IPS-NIHi7 (cell line): Measurements from ENCODE around the gene COPB2.

Experiments
- DNase-seq: peaks from one replicate; pipeline ENCODE4 v3.0.0; 2012; ENCODE audit warnings: mixed read lengths; ENCODE audit errors: extremely low spot score

COPB2 gene

GRCh38 chr3:139327861-139328260 is 61.6 kb downstream of the COPB2 start:
- DNase-seq = no peak

GRCh38 chr3:139327231-139327630 is 62.2 kb downstream of the COPB2 start:
- no peak for DNase-seq

- no peak for DNase-seq
Measured at GRCh38 chr3:139326707-139327106, 62.7 kb downstream of the COPB2 start.

GRCh38 chr3:139326131-139326530 is 63.3 kb downstream of the COPB2 start:
- no peak for DNase-seq

- no peak for DNase-seq
Measured at GRCh38 chr3:139325551-139325950, 63.9 kb downstream of the COPB2 start.

GRCh38 chr3:139324456-139324855 is 65.0 kb downstream of the COPB2 start:
- no peak for DNase-seq

- DNase-seq = no peak
Measured at GRCh38 chr3:139323146-139323545, 66.3 kb downstream of the COPB2 start.

- no peak for DNase-seq
Measured at GRCh38 chr3:139322346-139322745, 67.1 kb downstream of the COPB2 start.

- DNase-seq = no peak
Measured at GRCh38 chr3:139320551-139321309, 68.7 kb downstream of the COPB2 start.

GRCh38 chr3:139319428-139320402 is 69.7 kb downstream of the COPB2 start:
- peak; percentile 83 for DNase-seq

GRCh38 chr3:139318826-139319225 is 70.6 kb downstream of the COPB2 start:
- no peak for DNase-seq

GRCh38 chr3:139318431-139318816 is 71.0 kb downstream of the COPB2 start:
- DNase-seq = no peak

GRCh38 chr3:139317660-139318430 is 71.6 kb downstream of the COPB2 start:
- DNase-seq = no peak

- DNase-seq = no peak
Measured at GRCh38 chr3:139317215-139317614, 72.2 kb downstream of the COPB2 start.

- DNase-seq = no peak
Measured at GRCh38 chr3:139313921-139314320, 75.5 kb downstream of the COPB2 start.

GRCh38 chr3:139312959-139313358 is 76.5 kb downstream of the COPB2 start:
- DNase-seq = no peak

- no peak for DNase-seq
Measured at GRCh38 chr3:139312416-139312815, 77.0 kb downstream of the COPB2 start.

- DNase-seq = no peak
Measured at GRCh38 chr3:139311557-139311956, 77.9 kb downstream of the COPB2 start.

- no peak for DNase-seq
Measured at GRCh38 chr3:139310474-139310933, 78.9 kb downstream of the COPB2 start.

GRCh38 chr3:139309880-139310279 is 79.6 kb downstream of the COPB2 start:
- no peak for DNase-seq

- no peak for DNase-seq
Measured at GRCh38 chr3:139309061-139309591, 80.3 kb downstream of the COPB2 start.

- no peak for DNase-seq
Measured at GRCh38 chr3:139308560-139308959, 80.9 kb downstream of the COPB2 start.
